Smooth muscle cell (in vitro differentiated cells): Measurements from ENCODE around the gene RAI14. TPM values are rescaled to one million over a fixed set of nuclear protein-coding genes. Genes with fewer than 3 reads are reported as not detected.
"Not testable (repeated sequence)": the region's sequence is repeated elsewhere in the genome, so short reads cannot be mapped to it uniquely, and the experiment has no call there.

Source experiments
- DNase-seq: peaks from one replicate; lab custom pipeline; 2025; ENCODE audit not compliant: unreplicated experiment; lab: John Stamatoyannopoulos, UW
- H2AFZ ChIP-seq: fragments of 200-600 bp; sonication (generic); 2 replicates; pipeline ENCODE4 v1.6.0; 2016; ENCODE audit warnings: antibody characterized with exemption, low read depth, mild to moderate bottlenecking
- H3F3A ChIP-seq: fragments of 200-600 bp; sonication (generic); 2 replicates; pipeline ENCODE4 v1.6.0; 2017; ENCODE audit warnings: antibody characterized with exemption, low read depth
- H3K27ac ChIP-seq: fragments of 200-600 bp; sonication (generic); 2 replicates; pipeline ENCODE4 v1.5.1; 2016; ENCODE audit warnings: low read depth, mild to moderate bottlenecking
- H3K27me3 ChIP-seq: fragments of 200-600 bp; sonication (generic); 2 replicates; pipeline ENCODE4 v1.6.1; 2016; ENCODE audit warnings: low read depth, mild to moderate bottlenecking
- H3K36me3 ChIP-seq: fragments of 200-600 bp; sonication (generic); 2 replicates; pipeline ENCODE4 v1.5.1; 2016; ENCODE audit warnings: low read depth
- H3K4me1 ChIP-seq: fragments of 200-600 bp; sonication (generic); 2 replicates; pipeline ENCODE4 v1.5.1; 2016; ENCODE audit warnings: low read depth
- H3K4me2 ChIP-seq: fragments of 200-600 bp; sonication (generic); 2 replicates; pipeline ENCODE4 v1.6.0; 2016; ENCODE audit warnings: mild to moderate bottlenecking
- H3K4me3 ChIP-seq: fragments of 200-600 bp; sonication (generic); 2 replicates; pipeline ENCODE4 v1.5.1; 2016; ENCODE audit warnings: mild to moderate bottlenecking
- H3K79me2 ChIP-seq: fragments of 200-600 bp; sonication (generic); 2 replicates; pipeline ENCODE4 v1.6.0; 2016; ENCODE audit warnings: low read depth, mild to moderate bottlenecking
- H3K9ac ChIP-seq: fragments of 200-600 bp; sonication (generic); 2 replicates; pipeline ENCODE4 v1.6.0; 2016; ENCODE audit warnings: low read depth
- H3K9me3 ChIP-seq: fragments of 200-600 bp; sonication (generic); replicated peaks from 2 replicates; pipeline ENCODE4 v1.5.1; 2016; ENCODE audit warnings: low read depth
- H4K20me1 ChIP-seq: fragments of 200-600 bp; sonication (generic); 2 replicates; pipeline ENCODE4 v1.6.0; 2016; ENCODE audit warnings: low read depth
- CTCF ChIP-seq: fragments of 200-600 bp; sonication (generic); IDR thresholded peaks from 2 replicates; pipeline ENCODE4 v1.5.1; 2017; ENCODE audit warnings: borderline replicate concordance, mild to moderate bottlenecking, antibody characterized with exemption; ENCODE audit not compliant: insufficient read depth, poor library complexity, severe bottlenecking
- WGBS: methylation state at CpG from one replicate; pipeline ENCODE4 v1.1.7; 2016; ENCODE audit warnings: low lambda C conversion rate; 5-methylcytosine and 5-hydroxymethylcytosine counted together
- polyA plus RNA-seq: library from polyadenylated mRNA; unstranded; fragments of >200 nt; fragmentation: Nextera tagmentation; extraction: Ambion mirVana; gene quantifications from 2 replicates; pipeline ENCODE4 v1.2.1, GENCODE V29; 2016
- total RNA-seq: library from RNA; depleted of rRNA; stranded (reverse); fragments of >200 nt; gene quantifications from 2 replicates; pipeline ENCODE4 v1.2.3, GENCODE V29; 2014

RAI14 gene
- total and polyA plus RNA-seq, 2 experiments from 2014 or later: 111 to 209 TPM

- no peaks in the 10 kb centered on the region for H3K27me3 ChIP-seq
- no peaks in the 10 kb centered on the region for H3F3A ChIP-seq
- no peak for DNase-seq
- H3K36me3 ChIP-seq: peaks cover 15% of the 10 kb centered on the region
- H3K9ac ChIP-seq: no peak overlapping the region
- peaks cover 66% of the 10 kb centered on the region for H3K79me2 ChIP-seq
- 95% methylated on average over 4 of the region's 4 CpGs for WGBS
- H4K20me1 ChIP-seq: peaks cover 23% of the 10 kb centered on the region
- H2AFZ ChIP-seq: no peak overlapping the region
- no peak overlapping the region for H3K4me3 ChIP-seq
- H3K4me2 ChIP-seq: no peak overlapping the region
- no peak for TF ChIP-seq CTCF
- H3K9me3 ChIP-seq: peaks cover 7% of the 10 kb centered on the region
- no peak overlapping the region for H3K27ac ChIP-seq
- H3K4me1 ChIP-seq: no peaks in the 10 kb centered on the region
Measured at GRCh38 chr5:34772267-34773098, 116.4 kb downstream of the RAI14 start.

- no peak overlapping the region for H3K4me2 ChIP-seq
- H3K36me3 ChIP-seq: peaks cover 15% of the 10 kb centered on the region
- TF ChIP-seq CTCF: no peak
- WGBS: 88% methylated on average over 2 of the region's 2 CpGs
- H3F3A ChIP-seq: no peaks in the 10 kb centered on the region
- H3K27ac ChIP-seq: no peak overlapping the region
- no peaks in the 10 kb centered on the region for H3K27me3 ChIP-seq
- no peaks in the 10 kb centered on the region for H3K4me1 ChIP-seq
- peaks cover 62% of the 10 kb centered on the region for H3K79me2 ChIP-seq
- no peak overlapping the region for H3K9ac ChIP-seq
- DNase-seq: no peak
- no peak overlapping the region for H3K4me3 ChIP-seq
- peaks cover 18% of the 10 kb centered on the region for H4K20me1 ChIP-seq
- no peak overlapping the region for H2AFZ ChIP-seq
- H3K9me3 ChIP-seq: peaks cover 7% of the 10 kb centered on the region
Measured at GRCh38 chr5:34774139-34774538, 118.0 kb downstream of the RAI14 start.

- not testable (repeated sequence) for H3K9me3 ChIP-seq, H3K4me2 ChIP-seq, H2AFZ ChIP-seq, H3K4me3 ChIP-seq, H3K4me1 ChIP-seq, H3K27me3 ChIP-seq, DNase-seq, H3F3A ChIP-seq, H3K9ac ChIP-seq, H3K27ac ChIP-seq
- peaks cover 57% of the 10 kb centered on the region for H3K79me2 ChIP-seq
- 100% methylated on average over 1 of the region's 1 CpG for WGBS
- peaks cover 18% of the 10 kb centered on the region for H4K20me1 ChIP-seq
- H3K36me3 ChIP-seq: peaks cover 15% of the 10 kb centered on the region
Measured at GRCh38 chr5:34774678-34775077, 118.5 kb downstream of the RAI14 start.

GRCh38 chr5:34775886-34776285, 119.8 kb downstream of the RAI14 start:
- Histone ChIP-seq H3K4me3 (no peak overlapping the region), H3K79me2 (peaks cover 52% of the 10 kb centered on the region), H3K27me3 (no peaks in the 10 kb centered on the region), H3K4me1 (no peaks in the 10 kb centered on the region), H3K9me3 (peaks cover 7% of the 10 kb centered on the region), H3K36me3 (peaks cover 15% of the 10 kb centered on the region), H3F3A (no peaks in the 10 kb centered on the region), H3K4me2 (no peak overlapping the region), H3K27ac (no peak overlapping the region), H3K9ac (no peak overlapping the region), H4K20me1 (peaks cover 14% of the 10 kb centered on the region), H2AFZ (no peak overlapping the region)
- whole genome bisulfite sequencing: 84% methylated on average over 1 of the region's 1 CpG
- DNase-seq: no peak
- TF ChIP-seq CTCF: no peak
